Astrocyte of the cerebellum (primary cell): ENCODE measurements around the gene SMCO1.
"Not testable (repeated sequence)": the region's sequence is repeated elsewhere in the genome, so short reads cannot be mapped to it uniquely, and the experiment has no call there.

ENCODE experiments used
- DNase-seq: peaks from one replicate; pipeline ENCODE4 v3.0.0-alpha.2; 2011; ENCODE audit warnings: low read depth
- H3K4me3 ChIP-seq: 2 replicates; pipeline ENCODE4 v1.5.1; 2011; ENCODE audit warnings: mild to moderate bottlenecking, low read depth, low read length, moderate library complexity
- in situ Hi-C: cut with HindIII; loops from 2 replicates; pipeline ENCODE4 v1.10.0; 2017; ENCODE audit warnings: low sequenced_read_pairs
- TF ChIP-seq, protein P1 (sequence below): IDR thresholded peaks from 2 replicates; pipeline ENCODE4 v1.5.1; 2012; ENCODE audit warnings: low read length, low read depth, moderate library complexity, mild to moderate bottlenecking; ENCODE audit errors: missing control alignments

Gene SMCO1

DNA sequence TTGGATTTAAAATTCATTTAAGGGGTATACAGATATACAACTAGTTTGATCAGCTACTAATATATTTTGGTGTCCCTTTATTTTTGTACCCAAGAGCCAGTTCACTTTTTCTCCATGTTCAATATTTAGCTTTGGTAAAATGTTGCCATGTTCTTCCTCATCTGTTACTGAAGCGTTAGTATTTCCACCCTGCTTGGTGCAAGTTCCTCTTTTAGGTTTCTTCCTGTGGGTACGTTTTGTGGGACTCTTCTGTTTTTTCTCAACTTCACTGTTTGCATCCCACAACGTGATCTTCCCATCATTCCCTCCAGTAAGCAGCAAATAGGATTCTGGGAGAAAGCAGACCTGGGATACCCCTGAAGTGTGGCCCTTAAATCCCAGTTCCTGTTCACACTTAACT, 39.1 kb upstream of the SMCO1 start:
- no peak for DNase-seq

DNA sequence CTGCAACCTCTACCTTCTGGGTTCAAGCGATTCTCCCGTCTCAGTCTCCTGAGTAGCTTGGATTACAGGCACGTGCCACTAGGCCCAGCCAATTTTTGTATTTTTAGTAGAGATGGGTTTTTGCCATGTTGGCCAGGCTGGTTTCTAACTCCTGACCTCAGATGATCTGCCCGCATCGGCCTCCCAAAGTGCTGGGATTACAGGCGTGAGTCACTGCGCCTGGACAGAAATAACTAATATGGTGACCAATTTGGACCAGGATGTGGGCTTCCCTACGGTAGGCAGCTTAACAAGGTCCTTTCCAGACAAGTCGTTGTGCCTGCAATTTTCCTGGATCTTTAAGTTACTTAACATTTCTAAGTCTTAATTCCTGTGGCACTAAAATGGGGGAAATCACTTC, 38.4 kb upstream of the SMCO1 start:
- in situ Hi-C loops: no loop called here
- TF ChIP-seq, protein P1, sequence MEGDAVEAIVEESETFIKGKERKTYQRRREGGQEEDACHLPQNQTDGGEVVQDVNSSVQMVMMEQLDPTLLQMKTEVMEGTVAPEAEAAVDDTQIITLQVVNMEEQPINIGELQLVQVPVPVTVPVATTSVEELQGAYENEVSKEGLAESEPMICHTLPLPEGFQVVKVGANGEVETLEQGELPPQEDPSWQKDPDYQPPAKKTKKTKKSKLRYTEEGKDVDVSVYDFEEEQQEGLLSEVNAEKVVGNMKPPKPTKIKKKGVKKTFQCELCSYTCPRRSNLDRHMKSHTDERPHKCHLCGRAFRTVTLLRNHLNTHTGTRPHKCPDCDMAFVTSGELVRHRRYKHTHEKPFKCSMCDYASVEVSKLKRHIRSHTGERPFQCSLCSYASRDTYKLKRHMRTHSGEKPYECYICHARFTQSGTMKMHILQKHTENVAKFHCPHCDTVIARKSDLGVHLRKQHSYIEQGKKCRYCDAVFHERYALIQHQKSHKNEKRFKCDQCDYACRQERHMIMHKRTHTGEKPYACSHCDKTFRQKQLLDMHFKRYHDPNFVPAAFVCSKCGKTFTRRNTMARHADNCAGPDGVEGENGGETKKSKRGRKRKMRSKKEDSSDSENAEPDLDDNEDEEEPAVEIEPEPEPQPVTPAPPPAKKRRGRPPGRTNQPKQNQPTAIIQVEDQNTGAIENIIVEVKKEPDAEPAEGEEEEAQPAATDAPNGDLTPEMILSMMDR: no peak
- H3K4me3 ChIP-seq: no peak overlapping the region
- DNase-seq: no peak

More for the DNA sequence above, 39.1 kb upstream of the SMCO1 start:
- H3K4me3 ChIP-seq: no peak overlapping the region
- TF ChIP-seq, protein P1: no peak
- in situ Hi-C loops: no loop called here

DNA sequence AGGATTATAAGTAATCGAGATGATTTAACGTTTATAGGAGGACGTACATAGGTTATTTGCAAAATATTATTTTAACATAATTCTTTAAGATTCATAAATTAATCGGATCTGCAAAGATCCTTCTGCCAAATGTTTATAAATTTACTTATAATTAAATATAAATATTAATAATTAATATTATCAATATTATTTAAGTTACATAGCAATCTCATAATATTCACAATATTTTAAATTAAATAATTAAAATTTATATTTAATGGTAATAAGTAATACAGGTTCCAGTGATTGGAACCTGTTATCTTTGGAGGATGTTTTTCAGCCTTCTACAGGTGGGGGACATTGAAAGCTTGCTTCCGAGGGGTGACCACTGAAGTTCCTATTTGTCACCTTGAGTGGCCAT, 37.1 kb upstream of the SMCO1 start:
- no peak overlapping the region for H3K4me3 ChIP-seq
- in situ Hi-C loops: no loop called here
- TF ChIP-seq, protein P1: no peak
- DNase-seq: no peak

DNA sequence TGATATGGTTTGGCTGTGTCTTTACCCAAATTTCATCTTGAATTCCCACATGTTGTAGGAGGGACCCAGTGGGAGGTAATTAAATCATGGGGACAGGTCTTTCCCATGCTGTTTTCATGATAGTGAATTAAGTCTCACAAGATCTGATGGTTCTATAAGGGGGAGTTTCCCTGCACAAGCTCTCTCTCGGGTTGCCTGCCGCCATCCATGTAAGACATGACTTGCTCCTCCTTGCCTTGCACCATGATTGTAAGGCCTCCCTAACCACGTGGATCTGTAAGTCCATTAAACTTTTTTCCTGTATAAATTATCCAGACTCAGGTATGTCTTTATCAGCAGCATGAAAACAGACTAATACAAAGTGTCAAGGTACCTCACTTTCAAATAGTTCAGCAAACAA, 35.0 kb upstream of the SMCO1 start:
- in situ Hi-C loops, H3K4me3 ChIP-seq, DNase-seq: not testable (repeated sequence)

DNA sequence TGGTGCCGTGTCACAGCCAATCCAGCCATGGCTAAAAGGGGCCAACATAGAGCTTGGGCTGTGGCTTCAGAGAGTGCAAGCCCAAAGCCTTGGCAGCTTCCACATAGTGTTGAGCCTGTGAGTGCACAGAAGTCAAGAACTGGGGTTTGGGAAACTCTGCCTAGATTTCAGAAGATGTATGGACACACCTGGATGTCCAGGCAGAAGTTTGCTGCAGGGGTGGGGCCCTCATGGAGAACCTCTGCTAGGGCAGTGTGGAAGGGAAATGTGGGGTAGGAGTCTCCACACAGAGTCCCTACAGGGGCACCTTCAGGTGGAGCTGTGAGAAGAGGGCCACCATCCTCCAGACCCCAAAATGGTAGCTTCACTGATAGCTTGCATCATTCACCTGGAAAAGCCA, 34.2 kb upstream of the SMCO1 start:
- DNase-seq, in situ Hi-C loops, H3K4me3 ChIP-seq: not testable (repeated sequence)

DNA sequence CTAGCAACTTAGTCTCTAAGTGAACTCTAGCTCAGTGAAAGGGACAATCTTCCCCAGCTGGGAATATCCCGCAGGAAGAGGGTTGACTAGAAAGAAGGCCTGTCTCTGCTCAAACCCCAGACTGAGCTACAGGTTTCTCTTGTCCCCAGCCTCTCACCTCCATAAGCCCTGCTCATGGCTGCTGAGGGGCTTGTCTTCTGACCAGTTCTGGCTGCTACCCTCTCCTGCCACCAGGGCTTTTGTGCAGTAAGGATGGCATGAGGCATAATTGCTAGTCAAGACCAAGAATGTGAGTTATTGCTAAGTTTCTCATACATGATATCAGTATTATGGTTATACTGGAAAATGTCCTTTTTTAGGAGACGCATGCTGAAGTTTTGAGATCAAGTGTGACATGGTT, 31.9 kb upstream of the SMCO1 start:
- in situ Hi-C loops: no loop called here
- H3K4me3 ChIP-seq: no peak overlapping the region
- TF ChIP-seq, protein P1: no peak
- no peak for DNase-seq

DNA sequence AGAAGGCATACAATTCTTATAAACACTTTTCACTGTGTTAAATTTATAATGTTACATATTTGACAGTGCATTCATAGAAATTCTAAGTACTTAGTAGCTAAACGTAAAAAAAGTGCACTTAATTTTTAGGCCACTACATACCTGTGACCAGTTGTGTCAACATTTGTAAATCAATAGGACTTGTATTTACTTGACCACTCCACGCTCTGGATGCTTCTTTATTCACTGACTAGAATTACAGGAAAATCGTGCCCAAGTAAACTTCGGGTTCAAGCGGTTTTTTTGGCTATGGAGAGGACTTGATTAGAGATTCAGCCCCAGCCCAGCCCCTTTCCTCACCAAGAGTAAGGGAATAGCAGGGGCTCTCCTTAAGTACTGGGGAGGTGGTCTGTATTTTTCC, 31.4 kb upstream of the SMCO1 start:
- TF ChIP-seq, protein P1: no peak
- DNase-seq: no peak
- in situ Hi-C loops: no loop called here
- no peak overlapping the region for H3K4me3 ChIP-seq

DNA sequence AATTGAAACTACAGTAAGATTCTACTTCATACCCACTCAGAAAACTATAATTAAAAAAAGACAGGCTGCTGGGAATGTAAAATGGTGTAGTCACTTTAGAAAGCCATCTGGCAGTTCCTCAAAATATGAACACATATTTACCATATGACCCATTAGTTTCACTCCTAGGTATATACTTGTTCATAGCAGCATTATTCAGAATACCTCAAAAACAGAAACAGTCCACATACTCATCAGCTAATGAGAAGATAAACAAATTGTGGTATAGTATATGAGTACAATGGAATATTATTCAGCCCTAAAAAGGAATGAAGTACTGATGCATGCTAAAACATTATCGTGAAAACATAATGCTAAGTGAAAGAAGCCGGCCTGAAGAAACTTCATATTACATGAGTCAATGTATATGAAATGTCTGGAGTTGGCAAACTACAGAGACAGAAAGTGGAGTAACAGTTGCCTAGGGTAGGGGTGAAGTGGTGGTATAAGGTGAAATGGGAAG, 29.4 kb upstream of the SMCO1 start:
- H3K4me3 ChIP-seq: no peak overlapping the region
- TF ChIP-seq, protein P1: no peak
- no peak for DNase-seq
- in situ Hi-C loops: no loop called here
